ENCODE data around the gene PPP2R3B.

The PPP2R3B gene

GRCh38 chrX:302975-303374, 83.7 kb downstream of the PPP2R3B start:
- no peak for DNase-seq (ENCODE audit: low spot score)

GRCh38 chrX:300334-300733, 86.4 kb downstream of the PPP2R3B start:
- DNase-seq (ENCODE audit: low spot score), result no peak

GRCh38 chrX:298993-299392, 87.7 kb downstream of the PPP2R3B start:
- no peak for DNase-seq (ENCODE audit: low spot score)

- no peak for DNase-seq (ENCODE audit: low spot score)
These were observed 91.6 kb downstream of the PPP2R3B start for GRCh38 chrX:295136-295535.

DNA sequence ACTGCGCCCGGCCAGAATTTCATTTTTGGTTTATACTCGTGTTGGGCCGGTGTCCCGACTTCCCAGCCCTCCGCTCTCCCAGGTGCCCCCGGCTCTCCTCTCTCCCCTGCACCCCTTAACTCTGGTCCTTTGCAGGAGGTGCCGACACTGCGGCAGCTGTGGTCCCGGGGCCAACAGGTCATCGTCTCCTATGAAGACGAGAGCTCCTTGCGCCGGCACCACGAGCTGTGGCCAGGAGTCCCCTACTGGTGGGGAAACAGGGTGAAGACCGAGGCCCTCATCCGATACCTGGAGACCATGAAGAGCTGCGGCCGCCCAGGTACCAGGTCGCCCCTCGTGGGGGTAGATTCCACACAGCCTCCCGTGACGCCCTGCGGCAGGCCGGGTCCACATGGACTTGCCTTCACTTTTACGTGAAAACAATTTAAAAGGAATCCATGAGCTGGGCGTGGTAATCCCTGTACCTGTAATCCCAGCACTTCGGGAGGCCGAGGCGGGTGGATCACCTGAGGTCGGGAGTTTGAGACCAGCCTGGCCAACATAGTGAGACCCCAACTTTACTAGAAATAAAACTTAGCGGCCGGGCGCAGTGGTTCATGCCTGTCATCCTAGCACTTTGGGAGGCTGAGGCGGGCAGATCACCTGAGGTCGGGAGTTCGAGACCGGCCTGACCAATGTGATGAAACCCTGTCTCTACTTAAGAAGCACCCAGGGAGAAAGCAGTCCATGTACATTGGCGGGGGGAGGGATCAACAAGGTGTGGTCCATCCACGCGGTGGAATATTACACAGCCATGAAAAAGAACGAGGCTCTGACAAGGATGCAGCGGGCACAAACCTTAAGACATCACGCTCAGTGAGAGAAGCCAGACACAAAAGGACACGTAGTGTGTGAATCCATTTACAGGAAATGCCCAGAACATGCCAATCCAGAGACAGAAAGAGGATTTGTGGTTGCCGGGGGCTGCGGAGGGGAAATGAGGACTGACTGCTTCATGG, 93.5 kb downstream of the PPP2R3B start:
- no peak for DNase-seq (ENCODE audit: low spot score)

DNA sequence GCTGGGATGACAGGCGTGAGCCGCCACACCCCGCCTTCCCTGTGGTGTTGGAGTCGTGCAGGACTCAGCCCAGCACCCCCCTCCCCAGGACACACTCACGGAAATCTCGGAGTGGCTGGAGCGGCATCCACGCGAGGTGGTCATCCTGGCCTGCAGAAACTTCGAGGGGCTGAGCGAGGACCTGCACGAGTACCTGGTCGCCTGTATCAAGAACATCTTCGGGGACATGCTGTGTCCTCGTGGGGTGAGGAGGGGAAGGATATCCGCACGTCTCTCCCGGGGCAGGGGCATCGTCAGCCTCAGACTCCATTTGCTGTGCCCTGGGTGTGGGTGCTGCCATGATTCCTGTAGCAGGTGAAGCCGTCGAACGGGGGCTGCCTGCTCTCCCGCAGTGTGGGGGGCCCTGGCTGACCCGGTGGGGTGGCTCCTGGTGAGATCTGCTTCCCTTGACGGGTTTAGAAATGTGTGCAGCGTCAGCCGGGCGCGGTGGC, 95.3 kb downstream of the PPP2R3B start:
- DNase-seq (ENCODE audit: low spot score), result no peak

DNA sequence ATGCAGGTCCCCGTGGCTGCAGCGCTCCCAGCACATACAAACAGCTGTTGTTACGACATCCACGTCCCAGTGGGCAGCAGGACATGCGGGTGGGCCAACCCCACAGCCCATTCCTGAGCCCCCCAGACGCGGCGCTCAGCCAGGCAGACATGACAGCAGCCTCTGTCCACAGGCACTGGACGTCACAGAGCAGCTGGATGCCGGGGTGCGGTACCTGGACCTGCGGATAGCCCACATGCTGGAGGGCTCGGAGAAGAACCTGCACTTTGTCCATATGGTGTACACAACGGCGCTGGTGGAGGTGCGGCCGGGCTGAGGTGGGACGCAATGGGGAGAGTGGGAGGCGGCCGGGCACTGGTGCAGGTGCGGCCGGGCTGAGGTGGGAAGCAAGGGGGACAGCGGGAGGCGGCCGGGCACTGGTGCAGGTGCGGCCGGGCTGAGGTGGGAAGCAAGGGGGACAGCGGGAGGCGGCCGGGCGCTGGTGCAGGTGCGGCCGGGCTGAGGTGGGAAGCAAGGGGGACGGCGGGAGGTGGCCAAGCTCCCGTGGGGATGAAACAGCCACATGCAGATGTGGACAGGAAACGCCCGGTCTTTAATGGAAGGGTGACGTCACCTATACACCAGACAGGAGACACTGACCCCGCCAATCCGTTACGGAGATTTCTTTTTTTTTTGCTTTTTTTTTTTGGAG, 96.1 kb downstream of the PPP2R3B start:
- DNase-seq (ENCODE audit: low spot score), result no peak

GRCh38 chrX:288561-288991, 98.1 kb downstream of the PPP2R3B start:
- no peak for DNase-seq (ENCODE audit: low spot score)

- DNase-seq (ENCODE audit: low spot score), result no peak
These were observed 99.0 kb downstream of the PPP2R3B start for GRCh38 chrX:287670-288069.

GRCh38 chrX:285076-285677, 101.5 kb downstream of the PPP2R3B start:
- DNase-seq (ENCODE audit: low spot score), result no peak

Measured in kidney tubule cell (primary cell).